ENCODE measurements around the gene SLC39A3. TPM values are rescaled to one million over a fixed set of nuclear protein-coding genes. Genes with fewer than 3 reads are reported as not detected.

SLC39A3 gene
- total and polyA plus RNA-seq, 5 donors from 2014 or later = 14.6 to 41.8 (median 35.2) TPM

- no peak overlapping the region for H3K27ac Mint-ChIP-seq
- DNase-seq (no peak), ATAC-seq (ENCODE audit: low read depth in 2 of 2) (no peak)
- peaks cover 36% of the 10 kb centered on the region for H3K36me3 Mint-ChIP-seq
- Histone ChIP-seq H3K27ac (ENCODE audit: insufficient read depth, low read length, poor library complexity, severe bottlenecking) (no peak overlapping the region), H3K4me3 (ENCODE audit: low read depth, low read length) (no peak overlapping the region), H3K27me3 (ENCODE audit: control insufficient read depth, insufficient read depth, low read length) (no peaks in the 10 kb centered on the region), H3K4me1 (ENCODE audit: control insufficient read depth, insufficient read depth, low read length, poor library complexity, severe bottlenecking) (peaks cover 14% of the 10 kb centered on the region), H3K9me3 (ENCODE audit: control insufficient read depth in 2 of 2, low read length in 2 of 2) (no peaks in the 10 kb centered on the region), H3K36me3 (ENCODE audit: control insufficient read depth, insufficient read depth, low read length) (peaks cover 18% of the 10 kb centered on the region)
- peaks cover 7% of the 10 kb centered on the region for H3K27me3 Mint-ChIP-seq
- peaks cover 0 to 27% (median 14%) of the 10 kb centered on the region in 4 donors for H3K4me1 Mint-ChIP-seq
- no peaks in the 10 kb centered on the region for H3K9me3 Mint-ChIP-seq
- H3K4me3 Mint-ChIP-seq = peak overlapping the region in 3 of 4 donors; percentile 41 to 64 (median 49)
These were observed 3.1 kb downstream of the SLC39A3 start for GRCh38 chr19:2736550-2737190.

GRCh38 chr19:2735374-2735773 is 4.4 kb downstream of the SLC39A3 start:
- Mint-ChIP-seq H3K27me3 (peaks cover 6% of the 10 kb centered on the region), H3K4me1 (peaks cover 0 to 27% (median 14%) of the 10 kb centered on the region in 4 donors), H3K9me3 (no peaks in the 10 kb centered on the region), H3K4me3 (no peak overlapping the region), H3K36me3 (peaks cover 36% of the 10 kb centered on the region), H3K27ac (no peak overlapping the region)
- DNase-seq = no peak
- H3K36me3 ChIP-seq (ENCODE audit: control insufficient read depth, insufficient read depth, low read length) = peaks cover 18% of the 10 kb centered on the region
- no peak for ATAC-seq (ENCODE audit: low read depth in 2 of 2)
- H3K27me3 ChIP-seq (ENCODE audit: control insufficient read depth, insufficient read depth, low read length) = no peaks in the 10 kb centered on the region
- H3K9me3 ChIP-seq (ENCODE audit: control insufficient read depth in 2 of 2, low read length in 2 of 2) = no peaks in the 10 kb centered on the region
- H3K27ac ChIP-seq (ENCODE audit: insufficient read depth, low read length, poor library complexity, severe bottlenecking) = no peak overlapping the region
- H3K4me3 ChIP-seq (ENCODE audit: low read depth, low read length) = no peak overlapping the region
- peaks cover 14% of the 10 kb centered on the region for H3K4me1 ChIP-seq (ENCODE audit: control insufficient read depth, insufficient read depth, low read length, poor library complexity, severe bottlenecking)

- H3K36me3 ChIP-seq (ENCODE audit: control insufficient read depth, insufficient read depth, low read length) = peaks cover 18% of the 10 kb centered on the region
- H3K9me3 ChIP-seq (ENCODE audit: control insufficient read depth in 2 of 2, low read length in 2 of 2) = no peaks in the 10 kb centered on the region
- peak overlapping the region in 1 of 4 donors; percentile 86 for H3K4me3 Mint-ChIP-seq
- no peaks in the 10 kb centered on the region for H3K9me3 Mint-ChIP-seq
- H3K27me3 ChIP-seq (ENCODE audit: control insufficient read depth, insufficient read depth, low read length) = no peaks in the 10 kb centered on the region
- H3K27me3 Mint-ChIP-seq = no peaks in the 10 kb centered on the region
- peaks cover 0 to 22% (median 12%) of the 10 kb centered on the region in 4 donors for H3K4me1 Mint-ChIP-seq
- H3K4me1 ChIP-seq (ENCODE audit: control insufficient read depth, insufficient read depth, low read length, poor library complexity, severe bottlenecking) = peaks cover 9% of the 10 kb centered on the region
- no peak overlapping the region for H3K27ac Mint-ChIP-seq
- H3K36me3 Mint-ChIP-seq = peaks cover 36% of the 10 kb centered on the region
- no peak for DNase-seq
- no peak overlapping the region for H3K27ac ChIP-seq (ENCODE audit: insufficient read depth, low read length, poor library complexity, severe bottlenecking)
- no peak overlapping the region for H3K4me3 ChIP-seq (ENCODE audit: low read depth, low read length)
- no peak for ATAC-seq (ENCODE audit: low read depth in 2 of 2)
These were observed 5.1 kb downstream of the SLC39A3 start for GRCh38 chr19:2734589-2735288.

- no peak for ATAC-seq (ENCODE audit: low read depth in 2 of 2)
- no peaks in the 10 kb centered on the region for H3K9me3 ChIP-seq (ENCODE audit: control insufficient read depth in 2 of 2, low read length in 2 of 2)
- peaks cover 3% of the 10 kb centered on the region for H3K4me1 ChIP-seq (ENCODE audit: control insufficient read depth, insufficient read depth, low read length, poor library complexity, severe bottlenecking)
- no peak overlapping the region for H3K27ac ChIP-seq (ENCODE audit: insufficient read depth, low read length, poor library complexity, severe bottlenecking)
- H3K36me3 Mint-ChIP-seq = peaks cover 36% of the 10 kb centered on the region
- no peaks in the 10 kb centered on the region for H3K27me3 ChIP-seq (ENCODE audit: control insufficient read depth, insufficient read depth, low read length)
- H3K9me3 Mint-ChIP-seq = no peaks in the 10 kb centered on the region
- peaks cover 0 to 17% (median 8%) of the 10 kb centered on the region in 4 donors for H3K4me1 Mint-ChIP-seq
- H3K27me3 Mint-ChIP-seq = no peaks in the 10 kb centered on the region
- H3K27ac Mint-ChIP-seq = no peak overlapping the region
- DNase-seq = no peak
- no peak overlapping the region for H3K4me3 Mint-ChIP-seq
- peaks cover 18% of the 10 kb centered on the region for H3K36me3 ChIP-seq (ENCODE audit: control insufficient read depth, insufficient read depth, low read length)
- H3K4me3 ChIP-seq (ENCODE audit: low read depth, low read length) = no peak overlapping the region
These were observed 5.8 kb downstream of the SLC39A3 start for GRCh38 chr19:2733930-2734588.

GRCh38 chr19:2732883-2733282 is 6.9 kb downstream of the SLC39A3 start:
- Histone ChIP-seq H3K27ac (ENCODE audit: insufficient read depth, low read length, poor library complexity, severe bottlenecking) (no peak overlapping the region), H3K9me3 (ENCODE audit: control insufficient read depth in 2 of 2, low read length in 2 of 2) (no peaks in the 10 kb centered on the region), H3K27me3 (ENCODE audit: control insufficient read depth, insufficient read depth, low read length) (no peaks in the 10 kb centered on the region), H3K4me1 (ENCODE audit: control insufficient read depth, insufficient read depth, low read length, poor library complexity, severe bottlenecking) (no peaks in the 10 kb centered on the region), H3K36me3 (ENCODE audit: control insufficient read depth, insufficient read depth, low read length) (peaks cover 18% of the 10 kb centered on the region), H3K4me3 (ENCODE audit: low read depth, low read length) (no peak overlapping the region)
- Mint-ChIP-seq H3K4me1 (peaks cover 0 to 11% (median 4%) of the 10 kb centered on the region in 4 donors), H3K9me3 (no peaks in the 10 kb centered on the region), H3K27me3 (no peaks in the 10 kb centered on the region), H3K27ac (no peak overlapping the region), H3K36me3 (peaks cover 34% of the 10 kb centered on the region), H3K4me3 (no peak overlapping the region)
- DNase-seq (no peak), ATAC-seq (ENCODE audit: low read depth in 2 of 2) (no peak)

GRCh38 chr19:2732157-2732725 is 7.6 kb downstream of the SLC39A3 start:
- no peaks in the 10 kb centered on the region for H3K4me1 ChIP-seq (ENCODE audit: control insufficient read depth, insufficient read depth, low read length, poor library complexity, severe bottlenecking)
- Mint-ChIP-seq H3K9me3 (no peaks in the 10 kb centered on the region), H3K27ac (no peak overlapping the region), H3K27me3 (no peaks in the 10 kb centered on the region), H3K4me3 (no peak overlapping the region), H3K36me3 (peaks cover 34% of the 10 kb centered on the region), H3K4me1 (peaks cover 0 to 11% (median 4%) of the 10 kb centered on the region in 4 donors)
- no peak overlapping the region for H3K4me3 ChIP-seq (ENCODE audit: low read depth, low read length)
- no peaks in the 10 kb centered on the region for H3K27me3 ChIP-seq (ENCODE audit: control insufficient read depth, insufficient read depth, low read length)
- H3K9me3 ChIP-seq (ENCODE audit: control insufficient read depth in 2 of 2, low read length in 2 of 2) = no peaks in the 10 kb centered on the region
- DNase-seq (no peak), ATAC-seq (ENCODE audit: low read depth in 2 of 2) (no peak)
- no peak overlapping the region for H3K27ac ChIP-seq (ENCODE audit: insufficient read depth, low read length, poor library complexity, severe bottlenecking)
- peaks cover 18% of the 10 kb centered on the region for H3K36me3 ChIP-seq (ENCODE audit: control insufficient read depth, insufficient read depth, low read length)

GRCh38 chr19:2731181-2731995 is 8.4 kb downstream of the SLC39A3 start:
- no peaks in the 10 kb centered on the region for H3K9me3 ChIP-seq (ENCODE audit: control insufficient read depth in 2 of 2, low read length in 2 of 2)
- H3K4me1 Mint-ChIP-seq = peaks cover 0 to 7% (median 4%) of the 10 kb centered on the region in 4 donors
- no peak overlapping the region for H3K27ac Mint-ChIP-seq
- ATAC-seq (ENCODE audit: low read depth in 2 of 2) (no peak), DNase-seq (no peak)
- no peak overlapping the region for H3K4me3 ChIP-seq (ENCODE audit: low read depth, low read length)
- H3K27me3 Mint-ChIP-seq = peaks cover under 1% of the 10 kb centered on the region
- no peak overlapping the region for H3K4me3 Mint-ChIP-seq
- no peaks in the 10 kb centered on the region for H3K9me3 Mint-ChIP-seq
- H3K27ac ChIP-seq (ENCODE audit: insufficient read depth, low read length, poor library complexity, severe bottlenecking) = no peak overlapping the region
- no peaks in the 10 kb centered on the region for H3K4me1 ChIP-seq (ENCODE audit: control insufficient read depth, insufficient read depth, low read length, poor library complexity, severe bottlenecking)
- peaks cover 13% of the 10 kb centered on the region for H3K36me3 ChIP-seq (ENCODE audit: control insufficient read depth, insufficient read depth, low read length)
- no peaks in the 10 kb centered on the region for H3K27me3 ChIP-seq (ENCODE audit: control insufficient read depth, insufficient read depth, low read length)
- peaks cover 26% of the 10 kb centered on the region for H3K36me3 Mint-ChIP-seq
